NCI-H2029 treated with DMSO at 0.1 percent for 48 hours (cell line): ENCODE measurements around the gene GIN1.
"Not testable (repeated sequence)": the region's sequence is repeated elsewhere in the genome, so short reads cannot be mapped to it uniquely, and the experiment has no call there.

Experiments
- DNase-seq: peaks from one replicate; lab custom pipeline; 2025; lab: John Stamatoyannopoulos, UW

The GIN1 gene

GRCh38 chr5:103119765-103120606, at the start of gene GIN1, which contains the start of gene PPIP5K2:
Gene GIN1, minus strand, starts transcription at chr5:103120138. Its CDS starts 11,431 bp downstream, at chr5:103108707.
Gene PPIP5K2, plus strand, starts transcription at chr5:103120301. Its CDS starts 9,289 bp downstream, at chr5:103129590.
- peak; percentile 93 for DNase-seq

GRCh38 chr5:103166706-103167105, 46.8 kb upstream of the GIN1 start:
- DNase-seq, result no peak

GRCh38 chr5:103151156-103151555, 31.2 kb upstream of the GIN1 start:
- no peak for DNase-seq

GRCh38 chr5:103148213-103148612, 28.3 kb upstream of the GIN1 start:
- no peak for DNase-seq

GRCh38 chr5:103145196-103145595, 25.3 kb upstream of the GIN1 start:
- no peak for DNase-seq

GRCh38 chr5:103142132-103142531, 22.2 kb upstream of the GIN1 start:
- DNase-seq, result not testable (repeated sequence)

- peak; percentile 71 for DNase-seq
Measured at GRCh38 chr5:103139264-103139865, 19.4 kb upstream of the GIN1 start.

- no peak for DNase-seq
Measured at GRCh38 chr5:103138202-103138690, 18.3 kb upstream of the GIN1 start.

- no peak for DNase-seq
Measured at GRCh38 chr5:103135461-103135860, 15.5 kb upstream of the GIN1 start.

- no peak for DNase-seq
Measured at GRCh38 chr5:103133231-103133630, 13.3 kb upstream of the GIN1 start.

- DNase-seq, result no peak
Measured at GRCh38 chr5:103132684-103133083, 12.7 kb upstream of the GIN1 start.

GRCh38 chr5:103128202-103128601, 8.3 kb upstream of the GIN1 start:
- DNase-seq, result no peak

GRCh38 chr5:103127292-103127817, 7.4 kb upstream of the GIN1 start:
- no peak for DNase-seq

- DNase-seq, result no peak
Measured at GRCh38 chr5:103126557-103126956, 6.6 kb upstream of the GIN1 start.

GRCh38 chr5:103122242-103122641, 2.3 kb upstream of the GIN1 start:
- DNase-seq, result no peak

GRCh38 chr5:103120607-103121200, 766 bp upstream of the GIN1 start:
- no peak for DNase-seq

- DNase-seq, result no peak
Measured at GRCh38 chr5:103119070-103119764, 721 bp downstream of the GIN1 start.

- DNase-seq, result no peak
Measured at GRCh38 chr5:103117471-103117991, 2.4 kb downstream of the GIN1 start.

GRCh38 chr5:103114440-103114839, 5.5 kb downstream of the GIN1 start:
- DNase-seq, result no peak

- no peak for DNase-seq
Measured at GRCh38 chr5:103112910-103113309, 7.0 kb downstream of the GIN1 start.

- DNase-seq, result no peak
Measured at GRCh38 chr5:103111468-103111867, 8.5 kb downstream of the GIN1 start.

GRCh38 chr5:103110403-103110802, 9.5 kb downstream of the GIN1 start:
- no peak for DNase-seq
